Caki2 (cell line): ENCODE results near the gene REL. TPM values are rescaled to one million over a fixed set of nuclear protein-coding genes. Genes with fewer than 3 reads are reported as not detected.

Experiments used
- total RNA-seq: library from RNA; depleted of rRNA; stranded (reverse); fragments of >200 nt; shearing (Covaris generic); gene quantifications from 2 replicates; pipeline ENCODE4 v1.2.3, GENCODE V29; 2014; ENCODE audit warnings: low replicate concordance; rRNA removed

Gene REL
- total RNA-seq, 1 experiment from 2014 or later: 1.9 TPM

Other genes with a start within 250 kb of the REL start
- 2.3 TPM in 2 replicates for gene PAPOLG, start 125.3 kb upstream of the REL start, total RNA-seq
- gene PEX13, start 136.1 kb downstream of the REL start, total RNA-seq: 37.8 and 67.0 TPM in 2 replicates
- 2.8 and 7.9 TPM in 2 replicates for gene PUS10, start 136.7 kb downstream of the REL start, total RNA-seq
- gene SANBR, start 184.3 kb downstream of the REL start, total RNA-seq: 8.7 and 10.8 TPM in 2 replicates